CD1c-positive myeloid dendritic cell (primary cell): ENCODE results near the gene CPM.
"Not testable (repeated sequence)": the region's sequence is repeated elsewhere in the genome, so short reads cannot be mapped to it uniquely, and the experiment has no call there.

Experiments
- DNase-seq: peaks from one replicate; pipeline ENCODE4 v3.0.0-alpha.2; 2016; ENCODE audit errors: extremely low spot score

Gene CPM

GRCh38 chr12:68827895-68828671 lies 104.9 kb downstream of the CPM start:
- DNase-seq: no peak

GRCh38 chr12:68825569-68826217 lies 107.3 kb downstream of the CPM start:
- no peak for DNase-seq

- DNase-seq: no peak
These were observed 108.2 kb downstream of the CPM start for GRCh38 chr12:68824597-68825250.

- no peak for DNase-seq
These were observed 108.8 kb downstream of the CPM start for GRCh38 chr12:68824131-68824530.

GRCh38 chr12:68823696-68824095 lies 109.3 kb downstream of the CPM start:
- DNase-seq: no peak

- DNase-seq: no peak
These were observed 111.4 kb downstream of the CPM start for GRCh38 chr12:68821357-68822188.

GRCh38 chr12:68819481-68819880 lies 113.5 kb downstream of the CPM start:
- DNase-seq: not testable (repeated sequence)

- no peak for DNase-seq
These were observed 116.8 kb downstream of the CPM start for GRCh38 chr12:68815928-68816800.

- DNase-seq: no peak
These were observed 117.6 kb downstream of the CPM start for GRCh38 chr12:68815232-68815927.

GRCh38 chr12:68814490-68815231 lies 118.3 kb downstream of the CPM start:
- DNase-seq: no peak

GRCh38 chr12:68813242-68813593 lies 119.8 kb downstream of the CPM start:
- DNase-seq: no peak

GRCh38 chr12:68812553-68813241 lies 120.3 kb downstream of the CPM start:
- DNase-seq: no peak

- DNase-seq: not testable (repeated sequence)
These were observed 121.4 kb downstream of the CPM start for GRCh38 chr12:68811573-68811972.

GRCh38 chr12:68810027-68810389 lies 123.0 kb downstream of the CPM start:
- not testable (repeated sequence) for DNase-seq

GRCh38 chr12:68809190-68810026 lies 123.6 kb downstream of the CPM start:
- DNase-seq: no peak

GRCh38 chr12:68808388-68809189 lies 124.4 kb downstream of the CPM start:
- peak; percentile 90 for DNase-seq
